SU-DHL-6 (cell line): ENCODE measurements around the gene TREH.
"Not testable (repeated sequence)": the region's sequence is repeated elsewhere in the genome, so short reads cannot be mapped to it uniquely, and the experiment has no call there.

Experiments used
- CTCF ChIP-seq: fragments of 200-600 bp; sonication (generic); IDR thresholded peaks from one replicate; pipeline ENCODE4 v1.5.1; 2017; ENCODE audit warnings: antibody characterized with exemption, mild to moderate bottlenecking, low read length, moderate library complexity; ENCODE audit not compliant: insufficient read depth, poor library complexity, severe bottlenecking
- EZH2phosphoT487 ChIP-seq: fragments of 200-600 bp; sonication (generic), shearing (Covaris generic); conservative IDR thresholded peaks from 2 replicates; pipeline ENCODE4 v1.6.1; 2018; ENCODE audit warnings: mild to moderate bottlenecking, antibody characterized with exemption, low read length, moderate library complexity, mixed read lengths

- not testable (repeated sequence) for TF ChIP-seq CTCF, EZH2phosphoT487
These were observed 542 bp downstream of the TREH start for GRCh38 chr11:118678908-118679307.
